HG03342 (cell line): ENCODE data around the gene CRTC1.
"Not testable (repeated sequence)": the region's sequence is repeated elsewhere in the genome, so short reads cannot be mapped to it uniquely, and the experiment has no call there.

ENCODE experiments used
- ATAC-seq: cut with Tn5 transposase; IDR thresholded peaks from one replicate; pipeline ENCODE4 v1.9.1; 2021; ENCODE audit warnings: mild to moderate bottlenecking, moderate library complexity; ENCODE audit not compliant: unreplicated experiment

Gene CRTC1

GRCh38 chr19:18668744-18669523 is 14.5 kb upstream of the CRTC1 start:
- no peak for ATAC-seq

- no peak for ATAC-seq
These were observed 14.0 kb upstream of the CRTC1 start for GRCh38 chr19:18669524-18669817.

- ATAC-seq: no peak
These were observed 13.6 kb upstream of the CRTC1 start for GRCh38 chr19:18669883-18670282.

GRCh38 chr19:18670312-18670711 is 13.2 kb upstream of the CRTC1 start:
- ATAC-seq: no peak

- ATAC-seq: no peak
These were observed 12.0 kb upstream of the CRTC1 start for GRCh38 chr19:18671303-18672043.

- no peak for ATAC-seq
These were observed 11.4 kb upstream of the CRTC1 start for GRCh38 chr19:18672044-18672451.

- no peak for ATAC-seq
These were observed 10.7 kb upstream of the CRTC1 start for GRCh38 chr19:18672606-18673337.

GRCh38 chr19:18674616-18675015 is 8.9 kb upstream of the CRTC1 start:
- no peak for ATAC-seq

- ATAC-seq: no peak
These were observed 7.7 kb upstream of the CRTC1 start for GRCh38 chr19:18675779-18676178.

- ATAC-seq: no peak
These were observed 6.8 kb upstream of the CRTC1 start for GRCh38 chr19:18676692-18677091.

- no peak for ATAC-seq
These were observed 6.3 kb upstream of the CRTC1 start for GRCh38 chr19:18677156-18677555.

GRCh38 chr19:18680148-18680547 is 3.3 kb upstream of the CRTC1 start:
- ATAC-seq: not testable (repeated sequence)

- ATAC-seq: no peak
These were observed 722 bp upstream of the CRTC1 start for GRCh38 chr19:18682807-18683108.

- peak; percentile 22 for ATAC-seq
These were observed 620 bp downstream of the CRTC1 start for GRCh38 chr19:18683958-18684641.

- no peak for ATAC-seq
These were observed 1.1 kb downstream of the CRTC1 start for GRCh38 chr19:18684642-18684993.

- ATAC-seq: no peak
These were observed 2.2 kb downstream of the CRTC1 start for GRCh38 chr19:18685597-18686190.

- ATAC-seq: no peak
These were observed 4.4 kb downstream of the CRTC1 start for GRCh38 chr19:18687740-18688465.

GRCh38 chr19:18696023-18696422 is 12.5 kb downstream of the CRTC1 start:
- no peak for ATAC-seq

GRCh38 chr19:18697680-18698079 is 14.2 kb downstream of the CRTC1 start:
- no peak for ATAC-seq

- no peak for ATAC-seq
These were observed 15.1 kb downstream of the CRTC1 start for GRCh38 chr19:18698321-18699167.
